HG03103 (cell line): ENCODE results near the gene RPS5.
"Not testable (repeated sequence)": the region's sequence is repeated elsewhere in the genome, so short reads cannot be mapped to it uniquely, and the experiment has no call there.

ENCODE experiments used
- ATAC-seq: cut with Tn5 transposase; IDR thresholded peaks from one replicate; pipeline ENCODE4 v1.9.1; 2021; ENCODE audit warnings: low read depth; ENCODE audit not compliant: unreplicated experiment

The RPS5 gene

DNA sequence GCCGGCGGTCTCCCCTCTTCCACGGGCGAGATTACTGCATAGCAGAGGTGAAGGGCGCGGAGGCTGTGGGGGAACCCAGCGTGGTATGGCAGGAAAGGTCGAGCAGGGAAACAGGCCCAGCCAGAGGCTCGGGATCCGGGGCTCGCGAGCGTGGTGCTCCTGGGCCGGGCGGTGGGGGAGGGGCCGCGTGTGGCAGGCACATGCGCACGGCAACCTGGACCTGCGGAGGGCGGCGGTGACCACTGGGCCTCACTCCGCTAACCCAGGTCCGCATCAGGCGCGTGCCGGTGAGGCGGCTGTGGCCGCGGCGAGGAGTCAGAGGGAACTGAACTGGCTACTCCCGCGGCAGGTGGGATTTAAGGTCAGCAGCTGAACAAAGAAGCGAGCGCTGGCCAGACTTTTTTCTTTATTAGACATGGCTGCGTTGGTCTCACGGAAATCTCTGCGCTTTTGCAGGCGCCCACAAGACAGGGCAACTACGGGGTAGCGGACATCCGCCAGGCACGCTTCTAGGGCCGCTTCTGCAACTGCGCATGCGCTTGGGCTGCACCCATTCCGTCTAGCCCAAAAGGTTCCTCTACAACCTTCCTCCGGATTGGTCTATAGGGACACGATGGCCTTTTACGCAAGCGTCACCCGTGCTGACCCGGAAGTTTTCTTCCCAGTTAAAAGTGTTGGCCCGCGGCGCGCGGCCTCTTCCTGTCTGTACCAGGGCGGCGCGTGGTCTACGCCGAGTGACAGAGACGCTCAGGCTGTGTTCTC, at the start of gene RPS5:
TSS of gene RPS5 (plus strand) at position 694 of the 762 bp plus-strand sequence. CDS start 869 bp downstream, outside the sequence.
- peak; percentile 82 for ATAC-seq

DNA sequence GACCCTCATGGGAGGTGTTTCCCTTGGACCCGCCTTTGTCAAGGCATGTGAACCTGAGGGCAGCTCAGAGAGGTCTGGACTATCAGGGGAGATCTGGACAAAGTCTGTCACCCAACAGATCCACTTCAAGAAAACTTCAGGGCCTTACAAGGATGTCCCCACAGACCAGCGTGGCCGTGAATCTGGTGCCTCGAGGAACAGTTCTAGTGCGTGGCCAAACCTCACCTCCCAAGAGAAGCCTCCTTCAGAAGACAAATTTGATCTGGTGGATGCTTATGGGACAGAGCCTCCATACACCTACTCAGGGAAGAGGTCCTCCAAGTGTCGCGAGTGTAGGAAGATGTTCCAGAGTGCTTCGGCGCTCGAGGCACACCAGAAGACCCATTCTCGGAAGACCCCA, 48.7 kb upstream of the RPS5 start:
- ATAC-seq = no peak

GRCh38 chr19:58338825-58339558, 48.1 kb upstream of the RPS5 start:
- no peak for ATAC-seq

DNA sequence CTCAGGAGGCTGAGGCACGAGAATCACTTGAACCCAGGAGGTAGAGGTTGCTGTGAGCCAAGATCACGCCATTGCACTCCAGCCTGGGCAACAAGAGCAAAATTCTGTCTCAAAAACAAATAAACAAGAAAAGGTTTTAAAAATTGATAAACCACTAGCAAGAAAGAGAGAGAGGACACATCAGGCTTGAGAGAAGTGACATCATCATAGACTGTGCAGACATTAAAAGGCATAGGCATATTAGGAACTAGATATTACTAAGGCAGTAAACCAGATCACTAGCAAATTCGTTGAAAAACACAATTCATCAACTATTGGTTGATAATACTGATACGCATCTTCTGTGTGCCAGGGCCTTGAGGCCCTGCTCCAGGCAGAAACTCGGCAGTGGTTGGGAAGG, 41.5 kb upstream of the RPS5 start:
- ATAC-seq = no peak

DNA sequence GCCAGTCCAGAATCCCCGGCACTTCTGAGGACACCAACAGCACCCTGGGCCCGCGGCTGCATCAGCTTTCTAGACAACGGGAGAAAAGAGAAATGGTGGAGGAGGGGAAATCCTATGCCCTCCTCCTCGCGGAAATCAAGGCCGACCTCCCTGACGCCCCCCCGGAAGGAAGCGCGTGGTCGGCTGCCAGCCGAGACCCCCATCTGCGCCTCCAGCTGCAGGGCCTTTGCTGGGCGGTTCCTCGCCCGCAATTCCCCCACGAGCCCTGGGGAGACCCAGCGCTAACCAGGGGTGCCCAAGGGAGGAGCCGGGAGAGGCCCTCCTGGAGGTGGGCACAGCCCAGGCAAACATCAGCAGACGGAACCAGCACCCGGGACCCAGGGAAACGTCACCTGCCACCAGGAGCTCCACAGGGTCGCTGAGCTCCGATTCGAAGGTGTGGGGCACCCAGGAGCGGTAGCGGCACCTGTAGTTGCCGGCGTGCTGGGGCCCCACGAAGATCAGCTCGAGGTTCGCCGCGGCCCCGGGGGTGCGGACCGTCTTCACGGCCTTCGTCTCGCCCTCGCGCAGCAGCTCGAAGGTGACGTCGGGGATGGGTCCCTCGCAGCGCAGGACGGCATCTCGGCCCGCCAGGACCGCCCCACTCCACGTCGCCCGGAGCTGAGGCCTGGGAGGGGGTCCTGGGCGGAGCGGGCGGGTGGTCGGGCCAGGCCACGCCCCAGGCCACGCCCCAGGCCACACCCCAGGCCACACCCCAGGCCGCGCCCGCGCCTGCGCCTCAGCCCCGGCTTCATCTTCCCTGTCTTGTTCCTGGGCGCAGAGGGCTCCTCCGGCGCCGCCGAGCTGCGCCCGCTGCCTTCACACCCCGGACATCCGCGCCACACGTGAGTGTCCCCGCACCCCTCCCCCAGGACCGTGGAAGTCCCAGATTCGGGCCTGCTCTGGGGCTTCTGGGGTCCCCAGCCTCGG, 39.8 kb upstream of the RPS5 start:
- ATAC-seq = peak; percentile 78

DNA sequence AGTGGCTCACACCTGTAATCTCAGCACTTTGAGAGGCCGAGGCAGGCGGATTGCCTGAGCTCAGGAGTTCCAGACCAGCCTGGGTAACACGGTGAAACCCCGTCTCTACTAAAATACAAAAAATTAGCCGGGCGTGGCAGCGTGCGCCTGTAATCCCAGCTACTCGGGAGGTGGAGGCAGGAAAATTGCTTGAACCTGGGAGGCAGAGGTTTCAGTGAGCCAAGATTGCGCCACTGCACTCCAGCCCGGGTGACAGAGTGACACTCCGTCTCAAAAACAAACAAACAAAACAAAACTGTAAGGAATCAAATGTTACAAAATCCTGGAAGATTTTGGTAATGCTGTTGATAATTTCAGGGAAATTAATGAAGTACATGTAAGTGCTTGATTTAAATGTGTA, 39.0 kb upstream of the RPS5 start:
- ATAC-seq = not testable (repeated sequence)

DNA sequence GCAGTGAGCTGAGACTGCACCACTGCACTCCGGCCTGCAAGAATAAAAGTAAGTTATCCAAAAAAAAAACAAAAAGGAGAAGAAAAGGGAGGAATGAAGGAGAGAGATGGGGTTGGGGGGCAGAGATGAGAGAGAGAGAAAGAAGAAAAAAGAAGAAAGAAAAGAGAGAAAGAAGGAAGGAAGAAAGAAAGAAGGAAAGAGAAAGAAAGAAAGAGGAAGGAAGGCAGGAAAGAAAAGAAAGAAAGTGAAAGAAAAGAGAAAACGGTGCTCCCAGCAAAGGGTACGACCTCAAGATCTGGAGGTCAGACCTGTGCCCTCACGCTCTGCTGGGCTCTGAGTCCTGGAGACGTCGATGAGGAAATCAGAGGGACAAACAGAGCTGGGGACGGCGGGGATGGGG, 37.5 kb upstream of the RPS5 start:
- no peak for ATAC-seq

DNA sequence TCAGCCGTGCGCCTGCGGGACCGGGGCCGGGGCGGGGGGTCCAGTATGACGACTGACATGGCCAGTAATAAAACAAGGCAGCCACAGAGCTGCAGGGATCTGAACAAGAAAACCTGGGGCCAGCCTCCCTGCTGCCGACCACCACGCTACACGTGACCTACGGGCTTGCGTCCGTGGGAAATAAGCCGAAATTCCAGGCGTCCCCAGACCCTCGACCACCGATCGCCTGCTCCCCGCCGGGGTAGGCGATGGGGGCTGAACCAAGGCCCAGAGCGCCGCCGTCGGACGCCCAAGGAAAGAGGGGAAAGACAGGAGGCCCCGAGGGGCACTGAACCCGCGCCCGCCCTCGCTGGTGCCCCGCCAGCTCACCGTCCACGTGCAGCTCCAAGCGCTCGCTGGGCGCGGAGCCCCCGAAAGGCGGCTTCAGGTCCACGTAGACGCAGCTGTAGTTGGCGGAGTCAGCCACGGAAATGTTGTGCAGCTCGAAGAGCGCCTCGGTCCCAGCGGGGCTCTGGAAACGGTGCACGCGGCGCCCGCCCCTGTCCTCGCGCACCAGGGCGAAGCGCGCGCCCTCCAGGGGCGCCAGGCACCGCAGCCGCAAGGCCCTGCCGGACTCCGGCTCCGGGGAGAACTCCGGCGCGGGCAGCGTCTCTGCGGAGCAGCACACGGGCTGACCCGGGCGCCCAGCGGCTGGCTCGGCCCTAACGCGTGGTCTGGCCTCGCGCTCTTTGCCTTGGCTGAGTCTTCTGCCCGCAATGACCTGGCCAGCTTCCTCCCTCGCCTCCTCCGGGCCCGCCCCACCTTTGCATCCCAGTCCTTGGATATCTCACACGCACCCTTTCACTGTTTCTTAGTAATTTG, 36.8 kb upstream of the RPS5 start:
- no peak for ATAC-seq

GRCh38 chr19:58350871-58351557, 36.1 kb upstream of the RPS5 start:
- ATAC-seq = no peak

GRCh38 chr19:58351558-58351878, 35.6 kb upstream of the RPS5 start:
- no peak for ATAC-seq

DNA sequence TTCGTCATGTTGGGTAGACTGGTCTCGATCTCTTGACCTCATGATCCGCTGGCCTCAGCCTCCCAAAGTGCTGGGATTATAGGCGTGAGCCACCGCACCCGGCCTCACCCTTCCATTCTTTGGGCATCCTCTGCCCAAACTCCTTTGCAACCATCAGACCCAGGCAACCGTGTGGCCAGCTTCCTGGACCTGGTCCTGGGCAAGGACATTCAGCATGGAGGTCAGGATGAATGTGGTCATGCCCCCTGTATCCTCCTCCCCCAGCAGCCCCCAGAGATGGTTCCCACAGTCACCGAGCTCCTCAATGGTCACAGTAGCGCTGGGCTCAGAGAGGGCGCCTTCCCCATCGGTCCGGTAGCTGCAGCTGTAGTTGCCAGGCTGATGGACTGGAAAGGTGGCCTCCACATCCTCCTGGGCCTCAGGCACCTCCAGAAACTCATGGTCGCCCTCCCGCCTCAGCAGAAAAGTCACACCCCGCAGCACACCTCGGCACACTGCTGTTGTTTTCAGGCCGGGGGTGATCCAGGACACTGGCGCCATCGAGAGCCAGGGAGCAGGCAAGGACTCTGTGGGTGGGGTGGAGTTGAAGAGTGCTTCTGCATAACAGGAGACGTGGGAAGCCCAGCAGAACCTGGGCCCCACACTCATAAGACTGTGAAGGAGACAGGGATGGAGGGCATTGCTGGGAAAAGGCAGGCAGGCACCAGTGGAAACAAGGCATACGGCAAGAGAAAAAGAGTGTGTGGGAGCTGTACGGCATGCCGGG, 34.9 kb upstream of the RPS5 start:
- ATAC-seq = no peak

DNA sequence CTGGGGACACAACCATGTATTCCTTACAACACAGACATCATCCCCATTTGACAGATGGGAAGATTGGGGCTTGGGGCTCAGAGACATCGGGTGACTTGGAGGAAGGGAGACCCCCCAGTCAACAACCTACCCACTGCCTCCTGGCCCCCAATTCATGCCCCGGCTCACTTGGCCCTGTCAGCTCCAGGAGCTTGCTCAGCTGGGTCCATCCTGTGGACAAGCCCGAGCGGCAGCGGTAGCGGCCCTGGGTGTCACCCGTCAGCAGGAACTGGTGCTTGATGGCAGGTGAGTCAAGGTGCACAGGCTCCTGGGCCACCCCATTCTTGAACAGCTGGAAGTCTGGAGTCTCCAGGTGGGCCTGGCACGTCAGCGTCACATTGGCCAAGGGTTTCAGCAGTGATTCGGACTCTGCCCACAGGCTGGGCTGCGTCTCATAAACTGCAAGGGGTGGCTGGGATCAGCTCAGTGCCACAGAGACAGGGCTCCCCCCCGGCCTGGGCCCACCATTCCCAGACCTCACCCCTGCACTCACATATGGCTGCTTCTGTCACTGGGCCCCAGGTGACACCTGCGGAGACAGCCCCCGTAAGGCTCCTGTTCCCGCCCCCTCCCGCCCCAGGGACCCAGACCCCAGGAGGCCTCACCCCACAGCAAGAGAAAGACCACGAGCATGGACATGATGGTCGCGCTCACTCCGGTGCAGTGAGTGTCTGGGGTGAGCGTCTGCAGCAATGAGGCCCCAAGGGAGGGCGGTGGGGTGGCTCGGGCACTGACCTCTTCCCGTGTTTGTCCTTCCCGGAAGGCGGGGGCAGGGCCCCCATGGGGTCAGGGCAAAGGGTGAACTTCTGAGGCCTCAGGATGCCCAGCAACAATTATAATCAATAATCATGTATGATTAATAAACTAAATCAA, 34.1 kb upstream of the RPS5 start, which contains the start of gene A1BG:
TSS of gene A1BG (minus strand) at position 733 of the 912 bp plus-strand sequence. CDS start at position 678, 55 bp downstream.
- ATAC-seq = no peak

GRCh38 chr19:58353717-58354477, 33.2 kb upstream of the RPS5 start:
- no peak for ATAC-seq

DNA sequence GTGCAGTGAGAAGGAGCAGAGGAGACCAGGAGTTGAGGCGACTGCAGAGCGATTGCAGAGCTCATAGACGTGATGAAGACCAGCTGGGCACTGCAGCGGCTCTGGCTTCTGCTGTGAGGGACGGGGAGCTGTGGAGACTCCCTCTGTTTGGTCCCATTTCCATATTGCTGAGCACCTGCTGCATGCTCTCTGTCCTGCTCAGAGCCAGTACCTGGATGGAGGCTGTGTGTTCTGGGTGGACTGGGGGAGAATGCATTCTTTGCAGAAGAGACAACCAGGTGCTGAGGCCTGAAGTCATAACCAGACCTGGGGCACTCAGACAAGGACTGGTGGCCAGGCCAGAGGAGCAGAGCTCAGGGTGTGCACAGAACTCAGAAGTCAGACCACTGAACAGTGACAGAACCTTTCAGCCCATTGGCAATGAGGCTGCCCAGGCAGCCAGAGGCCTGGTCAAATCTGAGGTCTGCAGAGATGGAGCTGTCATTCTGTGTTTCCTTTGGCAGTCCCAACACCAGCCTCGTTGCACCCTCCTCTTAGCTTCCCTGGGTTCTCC, 32.5 kb upstream of the RPS5 start:
- no peak for ATAC-seq

- no peak for ATAC-seq
Observed at GRCh38 chr19:58355215-58355796, 31.8 kb upstream of the RPS5 start.
